BE2C (cell line): ENCODE data around the gene GBA2.

Experiments
- DNase-seq: peaks from one replicate; pipeline ENCODE4 v3.0.0-alpha.2; 2020
- H3K27me3 ChIP-seq: fragments of 250-450 bp; sonication (Bioruptor Pico); 2 replicates; pipeline ENCODE4 v1.5.1; 2020; ENCODE audit warnings: mild to moderate bottlenecking
- H3K36me3 ChIP-seq: fragments of 250-450 bp; sonication (Bioruptor Pico); 2 replicates; pipeline ENCODE4 v1.5.1; 2020; ENCODE audit warnings: mild to moderate bottlenecking
- H3K4me1 ChIP-seq: fragments of 250-450 bp; sonication (Bioruptor Pico); 2 replicates; pipeline ENCODE4 v1.5.1; 2020
- H3K4me3 ChIP-seq: 2 replicates; pipeline ENCODE4 v1.5.1; 2011; ENCODE audit warnings: low read depth, low read length
- H3K9me3 ChIP-seq: fragments of 250-450 bp; sonication (Bioruptor Pico); 2 replicates; pipeline ENCODE4 v1.5.1; 2020
- TF ChIP-seq, protein P1 (sequence below): IDR thresholded peaks from 2 replicates; pipeline ENCODE4 v1.5.1; 2012; ENCODE audit warnings: mild to moderate bottlenecking, low read depth, low read length

The GBA2 gene

DNA sequence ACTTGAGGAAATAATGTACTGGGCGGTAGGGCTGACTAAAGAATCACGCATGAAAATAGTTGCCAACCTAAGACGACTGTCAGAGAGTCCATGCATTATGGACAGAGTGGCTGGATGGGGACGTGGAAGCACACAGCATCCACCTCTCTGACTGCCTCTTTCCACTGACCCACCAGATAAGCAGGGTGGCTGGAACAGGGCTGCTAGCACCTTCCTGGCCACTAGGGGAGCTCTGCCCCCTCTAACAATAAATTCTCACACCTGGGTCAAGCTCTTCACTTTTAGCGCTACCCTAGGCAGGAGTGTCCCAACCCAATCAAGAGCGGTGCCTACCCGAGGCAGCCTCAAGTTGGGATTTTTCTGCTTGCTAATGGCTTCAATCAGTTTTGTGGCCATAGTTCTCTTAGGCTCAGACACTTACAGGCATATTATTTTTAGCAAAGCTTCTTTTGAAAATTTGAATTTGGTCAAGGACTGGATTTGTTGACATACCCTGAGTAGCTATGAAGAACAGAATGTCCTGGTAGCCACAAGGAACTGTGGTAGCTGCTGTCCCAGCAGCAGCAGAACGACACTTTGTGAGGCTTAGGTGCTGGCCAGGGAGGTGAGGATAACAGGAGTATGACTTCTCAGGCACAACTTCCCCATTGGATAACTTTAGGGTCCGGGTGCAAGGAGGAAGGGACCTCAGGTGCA lies 52.4 kb downstream of the GBA2 start:
- peak; percentile 65 for DNase-seq
- no peaks in the 10 kb centered on the region for H3K9me3 ChIP-seq
- no peaks in the 10 kb centered on the region for H3K4me1 ChIP-seq
- TF ChIP-seq, protein P1, sequence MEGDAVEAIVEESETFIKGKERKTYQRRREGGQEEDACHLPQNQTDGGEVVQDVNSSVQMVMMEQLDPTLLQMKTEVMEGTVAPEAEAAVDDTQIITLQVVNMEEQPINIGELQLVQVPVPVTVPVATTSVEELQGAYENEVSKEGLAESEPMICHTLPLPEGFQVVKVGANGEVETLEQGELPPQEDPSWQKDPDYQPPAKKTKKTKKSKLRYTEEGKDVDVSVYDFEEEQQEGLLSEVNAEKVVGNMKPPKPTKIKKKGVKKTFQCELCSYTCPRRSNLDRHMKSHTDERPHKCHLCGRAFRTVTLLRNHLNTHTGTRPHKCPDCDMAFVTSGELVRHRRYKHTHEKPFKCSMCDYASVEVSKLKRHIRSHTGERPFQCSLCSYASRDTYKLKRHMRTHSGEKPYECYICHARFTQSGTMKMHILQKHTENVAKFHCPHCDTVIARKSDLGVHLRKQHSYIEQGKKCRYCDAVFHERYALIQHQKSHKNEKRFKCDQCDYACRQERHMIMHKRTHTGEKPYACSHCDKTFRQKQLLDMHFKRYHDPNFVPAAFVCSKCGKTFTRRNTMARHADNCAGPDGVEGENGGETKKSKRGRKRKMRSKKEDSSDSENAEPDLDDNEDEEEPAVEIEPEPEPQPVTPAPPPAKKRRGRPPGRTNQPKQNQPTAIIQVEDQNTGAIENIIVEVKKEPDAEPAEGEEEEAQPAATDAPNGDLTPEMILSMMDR, result peak; percentile 93
- H3K36me3 ChIP-seq, result peaks cover 47% of the 10 kb centered on the region
- H3K4me3 ChIP-seq, result no peak overlapping the region
- H3K27me3 ChIP-seq, result no peaks in the 10 kb centered on the region

DNA sequence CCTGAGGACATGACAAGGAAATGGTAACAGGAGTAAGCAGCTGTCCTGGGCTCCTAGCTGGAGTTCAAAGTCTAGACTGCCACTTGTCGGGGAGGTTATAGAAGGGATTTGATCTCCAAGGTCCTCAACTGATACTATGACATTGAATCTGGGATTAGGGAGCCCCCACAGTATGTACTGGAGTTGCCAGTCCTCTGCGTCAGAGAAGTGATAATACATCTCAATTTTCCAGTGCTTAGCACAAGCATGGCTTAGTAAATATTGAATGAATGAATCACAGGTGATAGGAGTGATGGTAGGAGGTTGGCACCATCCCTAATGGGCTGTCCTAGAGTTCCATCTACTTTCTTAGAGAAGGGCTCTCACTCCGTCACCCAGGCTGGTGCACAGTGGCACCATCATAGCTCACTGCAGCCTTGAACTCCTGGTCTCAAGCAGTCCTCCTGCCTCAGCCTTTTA lies 53.1 kb downstream of the GBA2 start:
- no peaks in the 10 kb centered on the region for H3K4me1 ChIP-seq
- H3K27me3 ChIP-seq, result no peaks in the 10 kb centered on the region
- no peak overlapping the region for H3K4me3 ChIP-seq
- TF ChIP-seq, protein P1, result no peak
- DNase-seq, result no peak
- peaks cover 40% of the 10 kb centered on the region for H3K36me3 ChIP-seq
- H3K9me3 ChIP-seq, result no peaks in the 10 kb centered on the region

DNA sequence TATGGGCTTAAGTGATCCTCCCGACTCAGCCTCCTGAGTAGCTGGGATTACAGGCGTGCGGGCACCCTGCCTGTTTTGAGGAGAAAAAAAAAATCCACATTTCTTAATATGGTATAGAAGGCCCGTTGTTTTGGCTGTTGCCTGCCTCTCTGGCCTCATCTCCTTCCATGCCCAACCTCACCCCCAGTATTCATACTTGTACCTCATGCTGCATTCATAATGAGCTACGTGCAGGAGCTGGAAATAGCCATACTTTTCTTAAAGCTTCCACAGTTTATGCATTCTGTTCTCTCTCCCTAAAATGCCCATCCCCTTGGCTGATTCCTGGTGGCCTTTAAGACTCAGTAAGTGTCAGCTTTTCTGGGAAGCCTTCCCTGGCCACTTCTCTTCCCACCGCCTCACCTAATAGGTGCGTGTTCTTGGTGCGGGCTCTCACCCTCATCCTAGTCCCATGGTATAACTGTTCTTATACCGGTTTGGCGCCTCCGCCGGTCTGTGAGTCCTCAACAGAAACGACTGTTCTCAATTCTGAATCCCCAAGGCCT lies 57.2 kb downstream of the GBA2 start:
- no peaks in the 10 kb centered on the region; the same call in 1 of the 2 replicates for H3K4me1 ChIP-seq
- DNase-seq, result no peak
- no peaks in the 10 kb centered on the region for H3K9me3 ChIP-seq
- H3K27me3 ChIP-seq, result no peaks in the 10 kb centered on the region
- H3K4me3 ChIP-seq, result no peak overlapping the region
- H3K36me3 ChIP-seq, result peaks cover 1% of the 10 kb centered on the region
- TF ChIP-seq, protein P1, result no peak

DNA sequence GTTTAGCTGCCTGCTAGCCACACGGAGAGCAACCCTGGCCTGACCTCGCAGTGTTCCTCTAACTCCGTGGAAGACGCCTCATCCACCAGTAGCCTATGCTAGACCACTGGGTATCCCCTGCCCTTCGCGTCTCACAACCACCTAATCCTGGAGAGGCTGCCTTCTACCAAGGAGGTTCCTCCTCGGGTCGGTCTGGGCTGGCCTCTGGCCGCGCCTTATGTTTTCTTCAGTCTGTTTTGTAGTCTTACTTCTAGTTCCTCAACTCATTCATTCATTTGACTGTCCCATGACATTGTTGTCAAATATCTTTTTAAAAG lies 57.7 kb downstream of the GBA2 start:
- H3K9me3 ChIP-seq, result no peaks in the 10 kb centered on the region
- no peaks in the 10 kb centered on the region for H3K27me3 ChIP-seq
- TF ChIP-seq, protein P1, result no peak
- H3K4me1 ChIP-seq, result no peaks in the 10 kb centered on the region; the same call in 1 of the 2 replicates
- H3K4me3 ChIP-seq, result peak overlapping the region; percentile 74
- DNase-seq, result no peak
- H3K36me3 ChIP-seq, result no peaks in the 10 kb centered on the region; the same call in 1 of the 2 replicates

DNA sequence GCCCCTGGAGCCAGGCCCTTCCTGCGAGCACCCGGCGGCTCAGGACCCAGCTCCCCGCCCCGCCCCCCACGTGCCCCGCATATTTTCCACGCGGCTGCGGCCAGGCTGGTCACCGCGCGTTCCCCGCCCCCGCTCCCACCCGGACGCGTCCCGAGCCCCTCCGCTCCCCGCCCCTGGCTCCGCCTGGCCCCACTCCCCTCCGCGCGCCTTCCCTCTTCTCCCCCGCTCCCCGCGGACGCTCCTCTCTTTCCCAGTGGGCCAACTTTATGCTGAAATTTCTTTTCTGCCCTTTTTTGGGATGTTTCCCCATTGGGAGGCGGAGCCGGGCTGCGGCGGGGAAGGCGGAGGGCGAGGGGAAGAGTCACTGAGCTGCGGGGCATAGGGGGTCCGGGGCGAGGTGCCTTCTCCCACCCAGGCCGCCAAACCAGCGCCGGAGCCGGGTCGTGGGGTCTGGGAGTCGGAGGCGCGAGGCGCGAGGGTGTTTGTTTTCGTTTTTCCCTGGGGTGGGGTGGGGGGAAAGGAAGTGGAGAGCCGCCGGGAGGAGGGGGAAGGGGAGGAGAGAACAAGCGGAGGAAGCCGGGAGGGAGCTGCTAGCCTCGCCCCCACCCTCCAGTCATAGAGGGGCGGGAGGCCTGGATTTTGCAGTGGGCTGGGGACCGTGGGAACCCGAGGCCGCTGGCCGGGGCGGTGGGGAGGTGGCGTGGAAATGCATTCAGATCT lies 58.3 kb downstream of the GBA2 start:
- peak overlapping the region; percentile 74 for H3K4me3 ChIP-seq

More for the DNA sequence above, 58.3 kb downstream of the GBA2 start:
- Histone ChIP-seq H3K36me3 (no peaks in the 10 kb centered on the region), H3K4me1 (no peaks in the 10 kb centered on the region; the same call in 1 of the 2 replicates), H3K27me3 (no peaks in the 10 kb centered on the region), H3K9me3 (no peaks in the 10 kb centered on the region)
- DNase-seq, result peak; percentile 60
- TF ChIP-seq, protein P1, result no peak
